HepG2 (cell line): ENCODE data around the gene ZSWIM2. TPM values are rescaled to one million over a fixed set of nuclear protein-coding genes. Genes with fewer than 3 reads are reported as not detected.
A peak's percentile ranks its signal among the peaks of the same experiment; 100 is the strongest.

Experiments used
- ATAC-seq: fragments of 200-7000 bp; cut with Tn5 transposase; 3 replicates; pipeline ENCODE4 v1.9.1; 2020; ENCODE audit warnings: mild to moderate bottlenecking, moderate library complexity
- BruUV-seq: library from RNA; stranded (reverse); fragments of 400-500 nt; replicated peaks from 2 replicates; lab custom pipeline; 2021; lab: Mats Ljungman, UMichigan
- CTCF ChIA-PET: fragments of 300-600 bp; formaldehyde crosslinking; extraction: SDS; loops from one replicate; lab custom pipeline; 2021; ENCODE audit warnings: low total read pairs, inconsistent platforms, low intra/inter-chr PET ratio; lab: Yijun Ruan, JAX
- POLR2A ChIA-PET: fragments of 350-600 bp; sonication (Branson Sonifier 250); formaldehyde crosslinking; loops from one replicate; lab custom pipeline; 2020; ENCODE audit warnings: antibody characterized with exemption, inconsistent platforms; lab: Yijun Ruan, JAX
- DNase-seq: peaks from one replicate; pipeline ENCODE4 v3.0.0-alpha.2; 2015; ENCODE audit warnings: low spot score
- FAIRE-seq: peaks from 3 replicates; lab custom pipeline; 2011; peaks lifted over from hg19 to GRCh38; lab: Jason Lieb, UNC
- H2AFZ ChIP-seq: one replicate; pipeline ENCODE4 v1.6.1; 2011; ENCODE audit warnings: low read length, inconsistent platforms
- H3K27ac ChIP-seq: fragments of 300-600 bp; 3 replicates; pipeline ENCODE4 v1.8.0; 2011; ENCODE audit warnings: mixed run types, mild to moderate bottlenecking, mixed read lengths, low read length, inconsistent platforms; ENCODE audit not compliant: insufficient read depth; ENCODE audit errors: extremely low read length
- H3K27me3 ChIP-seq, 2 experiments: fragments of 200-600 bp in 1 of 2; 2 replicates in 1 of 2; 3 replicates in 1 of 2; pipeline versions ENCODE4 v1.6.0 to v1.8.0; 2011; ENCODE audit warnings: low read length in 2 of 2, mild to moderate bottlenecking in 2 of 2, moderate library complexity in 2 of 2, inconsistent platforms in 1 of 2; ENCODE audit not compliant: insufficient read depth in 2 of 2, control insufficient read depth in 1 of 2
- H3K36me3 ChIP-seq, 2 experiments: fragments of 200-600 bp in 1 of 2; replicated peaks in 1 of 2; 2 replicates in 1 of 2; 3 replicates in 1 of 2; pipeline versions ENCODE4 v1.5.1 to v1.8.0; 2011; ENCODE audit warnings: low read length in 2 of 2, inconsistent platforms in 1 of 2; ENCODE audit not compliant: insufficient read depth in 2 of 2, control insufficient read depth in 1 of 2
- H3K4me1 ChIP-seq: 2 replicates; pipeline ENCODE4 v1.5.1; 2012; ENCODE audit warnings: low read length, inconsistent platforms; ENCODE audit not compliant: insufficient read depth
- H3K4me2 ChIP-seq: 2 replicates; pipeline ENCODE4 v1.6.0; 2011; ENCODE audit warnings: low read depth, low read length, inconsistent platforms
- H3K4me3 ChIP-seq, 3 experiments: fragments of 200-600 bp in 1 of 3; sonication (generic), shearing (Covaris generic) in 1 of 3; replicated peaks in 1 of 3; 2 replicates each; pipeline ENCODE4 v1.5.1; 2011 to 2016; ENCODE audit warnings: low read length in 3 of 3, inconsistent platforms in 2 of 3, low read depth in 2 of 3, mild to moderate bottlenecking in 2 of 3, control low read depth in 1 of 3, mixed read lengths in 1 of 3; ENCODE audit not compliant: insufficient read depth in 1 of 3
- H3K79me2 ChIP-seq: one replicate; pipeline ENCODE4 v1.6.1; 2011; ENCODE audit warnings: low read length, inconsistent platforms; ENCODE audit not compliant: insufficient read depth
- H3K9ac ChIP-seq: 2 replicates; pipeline ENCODE4 v1.6.0; 2011; ENCODE audit warnings: mild to moderate bottlenecking, low read depth, low read length, inconsistent platforms; ENCODE audit not compliant: insufficient read depth
- H3K9me3 ChIP-seq: 2 replicates; pipeline ENCODE4 v1.5.1; 2012; ENCODE audit warnings: mild to moderate bottlenecking, low read length
- H4K20me1 ChIP-seq: 2 replicates; pipeline ENCODE4 v1.6.0; 2011; ENCODE audit warnings: inconsistent platforms, mild to moderate bottlenecking, low read length, moderate library complexity; ENCODE audit not compliant: insufficient read depth
- MAFF ChIP-seq: IDR thresholded peaks from 2 replicates; pipeline ENCODE4 v1.6.1; 2011; ENCODE audit warnings: low read depth, low read length, improper control_type of control experiment
- MAFK ChIP-seq, 2 experiments: IDR thresholded peaks in 1 of 2; conservative IDR thresholded peaks in 1 of 2; 2 replicates each; pipeline ENCODE4 v1.6.1; 2011; ENCODE audit warnings: improper control_type of control experiment in 2 of 2, low read length in 2 of 2
- SALL1 ChIP-seq: sonication (generic); formaldehyde crosslinking; IDR thresholded peaks from 2 replicates; pipeline ENCODE4 v1.8.0; 2022; ENCODE audit warnings: mild to moderate bottlenecking, missing genetic modification reagents
- SETDB1 ChIP-seq: sonication (generic); formaldehyde crosslinking; IDR thresholded peaks from 2 replicates; pipeline ENCODE4 v1.5.1; 2020; ENCODE audit warnings: missing genetic modification reagents, mild to moderate bottlenecking, borderline replicate concordance
- SKIL ChIP-seq: sonication (generic); formaldehyde crosslinking; IDR thresholded peaks from 2 replicates; pipeline ENCODE4 v1.8.0; 2022; ENCODE audit warnings: missing genetic modification reagents, mild to moderate bottlenecking, moderate library complexity, borderline replicate concordance
- TEAD2 ChIP-seq: sonication (generic); formaldehyde crosslinking; IDR thresholded peaks from 2 replicates; pipeline ENCODE4 v1.9.0; 2021; ENCODE audit warnings: missing genetic modification reagents
- TEAD3 ChIP-seq: optimal IDR thresholded peaks from 2 replicates; pipeline ENCODE3; 2016; ENCODE audit warnings: borderline replicate concordance
- ZNF251 ChIP-seq: sonication (generic); formaldehyde crosslinking; IDR thresholded peaks from 2 replicates; pipeline ENCODE4 v1.9.0; 2021; ENCODE audit warnings: mild to moderate bottlenecking, missing genetic modification reagents
- ZNF383 ChIP-seq: sonication (generic); formaldehyde crosslinking; IDR thresholded peaks from 2 replicates; pipeline ENCODE4 v1.4.0; 2020; ENCODE audit warnings: missing genetic modification reagents, mild to moderate bottlenecking, borderline replicate concordance
- WGBS: methylation state at CpG from one replicate; pipeline ENCODE4 v1.1.6; 2017; ENCODE audit warnings: low lambda C conversion rate; 5-methylcytosine and 5-hydroxymethylcytosine counted together
- in situ Hi-C: cut with HindIII; loops from 2 replicates; pipeline ENCODE4 v1.10.0; 2017; ENCODE audit warnings: low pct_unique_long_range_greater_than_20kb; ENCODE audit not compliant: extremely low pct_ligation_motif_present
- intact Hi-C: fragments of 100-400 bp; cut with micrococcal nuclease; formaldehyde crosslinking; loops from one replicate; pipeline ENCODE4 v1.10.0; 2022; ENCODE audit not compliant: unreplicated experiment
- polyA plus RNA-seq, 8 experiments: library from polyadenylated mRNA; depleted of rRNA in 3 of 8; stranded (reverse) in 7 of 8; unstranded in 1 of 8; fragments of >200 nt; fragmentation: Illumina TruSeq in 4 of 8; extraction: Trizol in 4 of 8; gene quantifications; 2 replicates each; pipeline versions ENCODE4 v1.2.1 to v1.2.3, GENCODE V29; 2011 to 2016; ENCODE audit warnings: low read depth in 4 of 8, missing spikeins in 1 of 8, mixed read lengths in 1 of 8; ENCODE audit not compliant: insufficient read depth in 1 of 8
- total RNA-seq, 5 experiments: library from RNA; depleted of rRNA; stranded (reverse); fragments of >200 nt; fragmentation: Illumina TruSeq; extraction: Trizol; gene quantifications; 2 replicates each; pipeline ENCODE4 v1.2.3, GENCODE V29; 2016; ENCODE audit warnings: low read depth in 1 of 5
- TF ChIP-seq, protein P1 (sequence below): sonication (generic); formaldehyde crosslinking; IDR thresholded peaks from 2 replicates; pipeline ENCODE4 v1.8.1; 2022; ENCODE audit warnings: low read depth, mild to moderate bottlenecking, missing genetic modification reagents
- TF ChIP-seq, protein P2 (sequence below): sonication (generic); formaldehyde crosslinking; IDR thresholded peaks from 2 replicates; pipeline ENCODE4 v1.8.1; 2023; ENCODE audit warnings: mild to moderate bottlenecking, moderate library complexity, missing genetic modification reagents

The ZSWIM2 gene
- total and polyA plus RNA-seq, 2 of the 13 experiments (the other 11 are each of a cell fraction or from before 2014, with no cell fraction given): not detected

DNA sequence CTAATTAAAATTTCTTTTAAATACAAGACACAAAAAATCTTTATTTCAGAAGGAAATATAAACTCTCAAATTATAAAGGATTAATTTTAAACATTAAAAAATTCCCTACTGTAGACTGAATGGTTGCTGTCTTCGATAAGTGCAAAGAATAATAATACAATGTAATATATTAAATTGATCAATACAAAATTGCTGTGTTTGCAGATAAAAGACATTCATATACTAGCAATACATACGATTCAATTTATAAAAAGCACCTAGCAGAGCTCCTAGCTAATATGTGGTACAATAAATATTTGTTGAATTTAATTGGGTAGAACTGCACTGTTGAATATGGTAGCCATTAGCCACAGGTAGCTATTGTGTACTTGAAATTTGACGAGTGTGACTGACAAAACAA lies 6.6 kb downstream of the ZSWIM2 start:
- Histone ChIP-seq H3K4me3 (no peak overlapping the region), H4K20me1 (no peaks in the 10 kb centered on the region), H3K4me2 (no peak overlapping the region), H3K36me3 (no peaks in the 10 kb centered on the region), H2AFZ (no peak overlapping the region), H3K27me3 (no peaks in the 10 kb centered on the region), H3K9ac (no peak overlapping the region), H3K27ac (no peak overlapping the region), H3K4me1 (no peaks in the 10 kb centered on the region), H3K9me3 (no peaks in the 10 kb centered on the region), H3K79me2 (no peaks in the 10 kb centered on the region)
- DNase-seq (no peak), FAIRE-seq (no peak), ATAC-seq (no peak)
- POLR2A ChIA-PET: no interaction called here
- 2% methylated on average over 3 of the region's 3 CpGs for WGBS
- peak; percentile 59; the same call in 1 of the 2 replicates for TF ChIP-seq MAFF
- no peak for TF ChIP-seq SALL1 (CRISPR knock-in tag)
- peak; percentile 51 to 67; a peak in 3 of 4 replicates for TF ChIP-seq MAFK (conservative IDR thresholded peaks at IDR 0.05 in 1 of 2, IDR thresholded peaks at IDR 0.05 in 1 of 2; ENCODE audit: low read length in 2 of 2)
- TF ChIP-seq TEAD3 (CRISPR knock-in tag): no peak
- in situ Hi-C loops (no loop called here), intact Hi-C loops (no loop called here)
- BruUV-seq: no TSS peak
- CTCF ChIA-PET: no interaction called here

- FAIRE-seq (no peak), DNase-seq (no peak), ATAC-seq (no peak)
- BruUV-seq: no TSS peak
- H3K36me3 ChIP-seq: no peaks in the 10 kb centered on the region
- H3K9me3 ChIP-seq: no peaks in the 10 kb centered on the region
- no peak overlapping the region for H3K27ac ChIP-seq
- POLR2A ChIA-PET: no interaction called here
- no peak overlapping the region for H2AFZ ChIP-seq
- H3K27me3 ChIP-seq: no peaks in the 10 kb centered on the region
- no peaks in the 10 kb centered on the region for H3K4me1 ChIP-seq
- 1% methylated on average over 3 of the region's 3 CpGs for WGBS
- TF ChIP-seq SKIL: no peak
- no peak for TF ChIP-seq ZNF383
- TF ChIP-seq, protein P1, sequence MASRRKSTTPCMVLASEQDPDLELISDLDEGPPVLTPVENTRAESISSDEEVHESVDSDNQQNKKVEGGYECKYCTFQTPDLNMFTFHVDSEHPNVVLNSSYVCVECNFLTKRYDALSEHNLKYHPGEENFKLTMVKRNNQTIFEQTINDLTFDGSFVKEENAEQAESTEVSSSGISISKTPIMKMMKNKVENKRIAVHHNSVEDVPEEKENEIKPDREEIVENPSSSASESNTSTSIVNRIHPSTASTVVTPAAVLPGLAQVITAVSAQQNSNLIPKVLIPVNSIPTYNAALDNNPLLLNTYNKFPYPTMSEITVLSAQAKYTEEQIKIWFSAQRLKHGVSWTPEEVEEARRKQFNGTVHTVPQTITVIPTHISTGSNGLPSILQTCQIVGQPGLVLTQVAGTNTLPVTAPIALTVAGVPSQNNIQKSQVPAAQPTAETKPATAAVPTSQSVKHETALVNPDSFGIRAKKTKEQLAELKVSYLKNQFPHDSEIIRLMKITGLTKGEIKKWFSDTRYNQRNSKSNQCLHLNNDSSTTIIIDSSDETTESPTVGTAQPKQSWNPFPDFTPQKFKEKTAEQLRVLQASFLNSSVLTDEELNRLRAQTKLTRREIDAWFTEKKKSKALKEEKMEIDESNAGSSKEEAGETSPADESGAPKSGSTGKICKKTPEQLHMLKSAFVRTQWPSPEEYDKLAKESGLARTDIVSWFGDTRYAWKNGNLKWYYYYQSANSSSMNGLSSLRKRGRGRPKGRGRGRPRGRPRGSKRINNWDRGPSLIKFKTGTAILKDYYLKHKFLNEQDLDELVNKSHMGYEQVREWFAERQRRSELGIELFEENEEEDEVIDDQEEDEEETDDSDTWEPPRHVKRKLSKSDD (CRISPR knock-in tag): no peak
- TF ChIP-seq, protein P2, sequence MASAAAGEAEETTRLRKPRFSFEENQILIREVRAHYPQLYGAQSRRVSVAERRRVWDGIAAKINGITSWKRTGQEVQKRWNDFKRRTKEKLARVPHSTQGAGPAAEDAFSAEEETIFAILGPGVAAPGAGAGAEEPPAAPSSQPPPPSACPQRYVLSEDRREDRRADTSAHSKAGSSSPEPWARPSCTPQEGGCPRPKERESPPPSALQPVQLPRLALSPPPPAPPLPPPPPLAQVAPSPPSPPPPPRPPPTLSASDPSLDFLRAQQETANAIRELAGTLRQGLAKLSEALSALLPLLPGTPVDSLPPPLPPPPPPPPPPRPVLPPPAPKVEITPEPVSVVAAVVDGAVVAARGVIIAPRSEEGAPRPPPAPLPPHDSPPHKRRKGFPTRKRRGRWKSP (CRISPR knock-in tag): no peak
- no peak for TF ChIP-seq TEAD2 (CRISPR knock-in tag)
- TF ChIP-seq ZNF251 (CRISPR knock-in tag): no peak
- TF ChIP-seq SETDB1 (CRISPR knock-in tag): no peak
- TF ChIP-seq, all 625 proteins: peak for 0
- Histone ChIP-seq H3K4me3 (no peak overlapping the region), H3K79me2 (no peaks in the 10 kb centered on the region), H3K9ac (no peak overlapping the region), H3K4me2 (no peak overlapping the region), H4K20me1 (no peaks in the 10 kb centered on the region)
- in situ Hi-C loops (no loop called here), intact Hi-C loops (no loop called here)
- CTCF ChIA-PET: no interaction called here
These were observed 7.0 kb downstream of the ZSWIM2 start for GRCh38 chr2:186841940-186842339.
